Testis (tissue), 5 donors: Measurements from ENCODE around the gene NAGLU. TPM values are rescaled to one million over a fixed set of nuclear protein-coding genes. Genes with fewer than 3 reads are reported as not detected.
A peak's percentile ranks its signal among the peaks of the same experiment; 100 is the strongest.

ENCODE experiments used
- DNase-seq: peaks from one replicate; pipeline ENCODE4 v3.0.0-alpha.2; 2019
- H3K27ac ChIP-seq, 2 donors: fragments of 200-600 bp; sonication (generic); one replicate each; pipeline ENCODE4 v1.5.1; 2019
- H3K27me3 ChIP-seq: fragments of 200-600 bp; sonication (generic); one replicate; pipeline ENCODE4 v1.5.1; 2019
- H3K36me3 ChIP-seq: fragments of 200-600 bp; sonication (generic); one replicate; pipeline ENCODE4 v1.5.1; 2017; ENCODE audit warnings: low read depth; ENCODE audit errors: missing control alignments
- H3K4me1 ChIP-seq: fragments of 200-600 bp; sonication (generic); one replicate; pipeline ENCODE4 v1.5.1; 2019
- H3K4me3 ChIP-seq, 2 donors: fragments of 200-600 bp; sonication (generic); one replicate each; pipeline ENCODE4 v1.5.1; 2017 to 2019
- H3K9me3 ChIP-seq: fragments of 200-600 bp; sonication (generic); one replicate; pipeline ENCODE4 v1.5.1; 2017
- CTCF ChIP-seq, 3 experiments: fragments of 450-650 bp in 2 of 3; fragments of 200-600 bp in 1 of 3; sonication (generic) in 1 of 3; IDR thresholded peaks; one replicate each; pipeline ENCODE4 v1.5.1; 2016 to 2019; ENCODE audit warnings: antibody characterized with exemption in 3 of 3, mild to moderate bottlenecking in 2 of 3, moderate library complexity in 1 of 3
- POLR2A ChIP-seq: fragments of 450-650 bp; IDR thresholded peaks from one replicate; pipeline ENCODE4 v1.6.1; 2017; ENCODE audit warnings: antibody characterized with exemption, mild to moderate bottlenecking, moderate library complexity
- WGBS, 2 donors: methylation state at CpG; one replicate each; pipeline ENCODE4 v1.1.5; 2018; 5-methylcytosine and 5-hydroxymethylcytosine counted together
- intact Hi-C: fragments of 100-400 bp; cut with DNase I; formaldehyde crosslinking; loops from one replicate; pipeline ENCODE4 v1.15.1; 2023; ENCODE audit warnings: low total_unique reads
- long read RNA-seq, 2 donors: transcript quantifications; one replicate each; lab custom pipeline, GENCODE V29; 2026
- polyA plus RNA-seq: library from polyadenylated mRNA; stranded (reverse); fragments of 350-450 nt; fragmentation: Illumina TruSeq; extraction: RNeasy Lipid Tissue Mini Kit (QIAGEN cat#74804); gene quantifications from one replicate; pipeline ENCODE4 v1.2.3, GENCODE V29; 2014; ENCODE audit warnings: low read depth, low replicate concordance; ENCODE audit not compliant: insufficient read depth
- total RNA-seq, 2 donors: library from RNA; depleted of rRNA; stranded (reverse); fragments of >200 nt; gene quantifications; one replicate each; pipeline ENCODE4 v1.2.3, GENCODE V29; 2016

NAGLU gene
- total RNA-seq = 10 to 100 TPM; 37.6 to 40.6 TPM
- polyA plus RNA-seq = 18.9 TPM
- long read RNA-seq, donor 1, transcript NAGLU-201 (6 exons, 2,544 nt) = major isoform, 10 of 11 reads
- long read RNA-seq, donor 1, partial matches to known transcripts = 0 of 11 reads
- long read RNA-seq, donor 1, other reads (novel, unspliced or antisense) = 0 of 11 reads
- long read RNA-seq, donor 2, partial matches to known transcripts = 0 of 3 reads
- long read RNA-seq, donor 2, other reads (novel, unspliced or antisense) = 0 of 3 reads

- 1% methylated on average over 36 of the region's 40 CpGs; no CpG with 5 or more reads in 1 of the 2 donors for WGBS, 2 donors
- intact Hi-C loops = no loop called here
- H3K27ac ChIP-seq = peak within 1 kb of the TSS; percentile 81 to 97
- peaks cover 19% of the 10 kb centered on the region for H3K4me1 ChIP-seq
- H3K9me3 ChIP-seq = no peaks in the 10 kb centered on the region
- H3K36me3 ChIP-seq = no peaks in the 10 kb centered on the region
- no peaks in the 10 kb centered on the region for H3K27me3 ChIP-seq
- peak within 1 kb of the TSS; percentile 71 to 83 for H3K4me3 ChIP-seq
- TF ChIP-seq POLR2A = peak; percentile 58
- TF ChIP-seq CTCF (IDR thresholded peaks at IDR 0.05) = peak in 1 of 3 experiments; percentile 22
- peak; percentile 98 for DNase-seq
Measured at GRCh38 chr17:42536048-42536371, at the start of gene NAGLU. NAGLU (plus strand) TSS chr17:42536241; CDS start chr17:42536273, 32 bp downstream.

DNA sequence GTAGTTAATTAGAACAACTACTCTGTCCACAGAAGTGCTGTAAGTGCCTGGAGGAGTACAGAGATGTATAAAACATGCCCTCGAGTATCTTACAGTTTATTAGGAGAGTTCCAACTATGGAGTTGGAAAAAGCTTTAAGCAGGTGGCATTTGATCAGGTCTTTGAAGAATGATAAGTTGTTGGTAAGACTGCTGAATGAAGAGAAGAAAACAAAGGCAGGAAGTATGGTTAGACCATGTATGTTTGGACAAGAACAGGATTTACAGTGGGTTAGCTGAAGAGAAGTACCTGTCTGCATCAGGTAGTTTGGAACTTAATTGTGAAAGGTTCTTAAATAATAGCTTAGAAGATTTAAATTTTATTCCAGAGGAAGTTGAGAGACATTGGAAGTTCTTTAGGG lies 48.0 kb upstream of the NAGLU start:
- no peaks in the 10 kb centered on the region for H3K27me3 ChIP-seq
- H3K36me3 ChIP-seq = peaks cover 3% of the 10 kb centered on the region
- no peaks in the 10 kb centered on the region for H3K4me1 ChIP-seq
- no peak overlapping the region for H3K4me3 ChIP-seq
- DNase-seq = no peak
- no peak for TF ChIP-seq CTCF (IDR thresholded peaks at IDR 0.05)
- no peak for TF ChIP-seq POLR2A
- intact Hi-C loops = no loop called here
- no peak overlapping the region for H3K27ac ChIP-seq
- H3K9me3 ChIP-seq = no peaks in the 10 kb centered on the region
- 85 to 93% methylated on average over 1 of the region's 1 CpG for WGBS, 2 donors

DNA sequence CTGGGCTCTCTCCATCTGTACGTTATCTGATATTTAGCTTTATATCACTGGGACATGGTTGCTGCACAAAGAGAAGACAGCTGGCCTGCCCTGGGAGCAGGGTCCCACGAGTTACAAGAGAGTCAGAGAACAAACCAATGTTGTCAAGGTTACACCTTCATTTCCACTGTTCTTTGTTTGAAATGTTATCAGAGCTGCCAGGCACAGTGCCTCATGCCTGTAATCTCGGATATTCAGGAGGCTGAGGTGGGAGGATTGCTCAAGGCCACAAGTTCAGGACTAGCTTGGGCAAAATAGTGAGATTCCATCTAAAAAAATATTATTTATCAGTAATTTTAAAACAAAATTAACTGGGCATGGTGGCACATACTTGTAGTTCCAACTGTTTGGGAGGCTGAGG lies 42.7 kb upstream of the NAGLU start:
- 54 to 56% methylated on average over 3 of the region's 3 CpGs for WGBS, 2 donors
- Histone ChIP-seq H3K4me1 (no peaks in the 10 kb centered on the region), H3K9me3 (no peaks in the 10 kb centered on the region), H3K27ac (no peak overlapping the region), H3K27me3 (no peaks in the 10 kb centered on the region), H3K36me3 (no peaks in the 10 kb centered on the region), H3K4me3 (no peak overlapping the region)
- DNase-seq = peak; percentile 47
- TF ChIP-seq POLR2A = no peak
- no peak for TF ChIP-seq CTCF (IDR thresholded peaks at IDR 0.05)
- intact Hi-C loops = no loop called here

DNA sequence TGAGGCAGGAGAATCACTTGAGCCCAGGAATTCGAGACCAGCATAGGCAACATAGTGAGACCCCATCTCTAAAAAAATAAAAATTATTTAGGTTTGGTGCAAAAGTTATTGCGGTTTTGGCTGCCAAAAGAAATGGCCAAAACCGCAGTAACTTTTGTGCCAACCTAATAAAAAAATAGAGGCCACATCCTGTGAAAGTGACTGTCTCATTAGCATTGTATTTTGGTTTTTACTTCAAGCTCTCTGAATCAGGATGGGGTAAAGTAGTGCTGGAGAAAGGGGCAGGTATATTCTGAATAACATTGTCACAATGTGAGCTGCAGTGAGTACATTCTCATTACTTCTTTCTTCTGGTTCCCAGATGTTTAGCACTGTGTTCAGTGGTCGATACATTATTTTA lies 41.4 kb upstream of the NAGLU start:
- TF ChIP-seq POLR2A = no peak
- no peak for TF ChIP-seq CTCF (IDR thresholded peaks at IDR 0.05)
- Histone ChIP-seq H3K36me3 (no peaks in the 10 kb centered on the region), H3K4me1 (no peaks in the 10 kb centered on the region), H3K27ac (no peak overlapping the region), H3K4me3 (no peak overlapping the region), H3K27me3 (no peaks in the 10 kb centered on the region), H3K9me3 (no peaks in the 10 kb centered on the region)
- intact Hi-C loops = no loop called here
- DNase-seq = no peak
- 72 to 82% methylated on average over 4 of the region's 4 CpGs for WGBS, 2 donors

DNA sequence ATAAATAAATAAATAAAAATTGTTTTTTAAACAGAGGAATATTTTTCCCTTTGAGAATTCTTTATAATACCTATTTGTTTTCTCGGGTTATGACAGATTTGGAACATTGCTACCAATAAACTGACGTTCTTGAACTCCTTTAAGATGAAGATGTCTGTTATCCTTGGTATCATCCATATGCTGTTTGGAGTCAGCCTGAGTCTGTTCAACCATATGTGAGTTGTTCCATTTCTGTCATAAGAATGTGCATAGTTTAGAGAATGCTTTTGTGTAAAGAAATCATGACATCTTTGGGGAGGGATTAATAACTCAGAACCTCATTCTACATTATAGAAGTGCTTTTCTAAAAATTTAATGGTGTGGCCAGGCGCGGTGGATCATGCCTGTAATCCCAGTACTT lies 37.2 kb upstream of the NAGLU start:
- Histone ChIP-seq H3K9me3 (no peaks in the 10 kb centered on the region), H3K4me1 (no peaks in the 10 kb centered on the region), H3K36me3 (no peaks in the 10 kb centered on the region), H3K27me3 (no peaks in the 10 kb centered on the region), H3K27ac (no peak overlapping the region), H3K4me3 (no peak overlapping the region)
- intact Hi-C loops = no loop called here
- no peak for DNase-seq
- 88 to 96% methylated on average over 4 of the region's 4 CpGs for WGBS, 2 donors
- TF ChIP-seq POLR2A (no peak), CTCF (IDR thresholded peaks at IDR 0.05) (no peak)
